Smooth muscle cell (in vitro differentiated cells): ENCODE results near the gene PHOX2B. TPM values are rescaled to one million over a fixed set of nuclear protein-coding genes. Genes with fewer than 3 reads are reported as not detected.

Source experiments
- DNase-seq: peaks from one replicate; lab custom pipeline; 2025; ENCODE audit not compliant: unreplicated experiment; lab: John Stamatoyannopoulos, UW
- H2AFZ ChIP-seq: fragments of 200-600 bp; sonication (generic); 2 replicates; pipeline ENCODE4 v1.6.0; 2016; ENCODE audit warnings: antibody characterized with exemption, low read depth, mild to moderate bottlenecking
- H3F3A ChIP-seq: fragments of 200-600 bp; sonication (generic); 2 replicates; pipeline ENCODE4 v1.6.0; 2017; ENCODE audit warnings: antibody characterized with exemption, low read depth
- H3K27ac ChIP-seq: fragments of 200-600 bp; sonication (generic); 2 replicates; pipeline ENCODE4 v1.5.1; 2016; ENCODE audit warnings: low read depth, mild to moderate bottlenecking
- H3K27me3 ChIP-seq: fragments of 200-600 bp; sonication (generic); 2 replicates; pipeline ENCODE4 v1.6.1; 2016; ENCODE audit warnings: low read depth, mild to moderate bottlenecking
- H3K36me3 ChIP-seq: fragments of 200-600 bp; sonication (generic); 2 replicates; pipeline ENCODE4 v1.5.1; 2016; ENCODE audit warnings: low read depth
- H3K4me1 ChIP-seq: fragments of 200-600 bp; sonication (generic); 2 replicates; pipeline ENCODE4 v1.5.1; 2016; ENCODE audit warnings: low read depth
- H3K4me2 ChIP-seq: fragments of 200-600 bp; sonication (generic); 2 replicates; pipeline ENCODE4 v1.6.0; 2016; ENCODE audit warnings: mild to moderate bottlenecking
- H3K4me3 ChIP-seq: fragments of 200-600 bp; sonication (generic); 2 replicates; pipeline ENCODE4 v1.5.1; 2016; ENCODE audit warnings: mild to moderate bottlenecking
- H3K79me2 ChIP-seq: fragments of 200-600 bp; sonication (generic); 2 replicates; pipeline ENCODE4 v1.6.0; 2016; ENCODE audit warnings: low read depth, mild to moderate bottlenecking
- H3K9ac ChIP-seq: fragments of 200-600 bp; sonication (generic); 2 replicates; pipeline ENCODE4 v1.6.0; 2016; ENCODE audit warnings: low read depth
- H3K9me3 ChIP-seq: fragments of 200-600 bp; sonication (generic); replicated peaks from 2 replicates; pipeline ENCODE4 v1.5.1; 2016; ENCODE audit warnings: low read depth
- H4K20me1 ChIP-seq: fragments of 200-600 bp; sonication (generic); 2 replicates; pipeline ENCODE4 v1.6.0; 2016; ENCODE audit warnings: low read depth
- WGBS: methylation state at CpG from one replicate; pipeline ENCODE4 v1.1.7; 2016; ENCODE audit warnings: low lambda C conversion rate; 5-methylcytosine and 5-hydroxymethylcytosine counted together
- polyA plus RNA-seq: library from polyadenylated mRNA; unstranded; fragments of >200 nt; fragmentation: Nextera tagmentation; extraction: Ambion mirVana; gene quantifications from 2 replicates; pipeline ENCODE4 v1.2.1, GENCODE V29; 2016
- total RNA-seq: library from RNA; depleted of rRNA; stranded (reverse); fragments of >200 nt; gene quantifications from 2 replicates; pipeline ENCODE4 v1.2.3, GENCODE V29; 2014
- TF ChIP-seq, protein P1 (sequence below): fragments of 200-600 bp; sonication (generic); IDR thresholded peaks from 2 replicates; pipeline ENCODE4 v1.5.1; 2017; ENCODE audit warnings: borderline replicate concordance, mild to moderate bottlenecking, antibody characterized with exemption; ENCODE audit not compliant: insufficient read depth, poor library complexity, severe bottlenecking

The PHOX2B gene
- total and polyA plus RNA-seq, 2 experiments from 2014 or later = 3.1 TPM; not detected in 1

DNA sequence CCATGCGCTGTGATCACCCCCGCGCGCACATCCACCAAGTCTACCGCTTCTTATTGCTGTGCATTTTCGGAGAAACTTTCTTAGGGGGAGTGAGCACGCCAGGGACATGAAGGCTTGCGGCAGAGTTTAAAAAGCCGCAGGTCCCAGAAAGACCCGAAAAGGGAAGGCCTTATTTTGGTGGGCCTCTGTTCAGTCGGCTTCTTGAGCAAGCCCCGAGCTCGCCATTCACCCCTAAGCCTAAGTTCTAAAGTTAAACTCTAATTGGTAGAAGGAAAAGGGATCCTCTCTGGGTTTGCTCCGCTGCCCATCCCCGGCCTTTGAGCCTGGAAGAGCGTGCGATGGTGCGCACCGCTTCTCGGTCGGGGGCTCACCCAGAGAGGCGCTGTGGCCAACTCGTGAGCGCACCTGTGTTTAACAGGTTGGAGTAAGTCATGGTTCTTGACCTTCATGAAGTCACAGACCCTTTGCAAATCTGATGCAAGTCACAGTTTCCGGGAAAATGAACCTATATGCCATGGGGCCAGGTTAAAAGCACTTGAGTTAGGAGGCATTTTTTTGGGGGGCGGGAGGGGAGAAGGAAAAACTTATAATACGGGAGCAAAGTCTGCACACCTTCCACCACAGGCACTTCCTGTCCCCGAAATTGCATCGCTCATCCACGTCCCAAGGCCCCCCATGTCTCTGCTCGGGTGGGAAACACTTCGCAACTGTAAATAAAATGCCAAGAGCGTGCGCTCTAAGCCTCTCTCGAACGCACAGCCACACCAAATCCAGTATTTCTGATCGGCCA, 1.9 kb downstream of the PHOX2B start:
- no peaks in the 10 kb centered on the region for H3F3A ChIP-seq
- H3K79me2 ChIP-seq = no peaks in the 10 kb centered on the region
- TF ChIP-seq, protein P1, sequence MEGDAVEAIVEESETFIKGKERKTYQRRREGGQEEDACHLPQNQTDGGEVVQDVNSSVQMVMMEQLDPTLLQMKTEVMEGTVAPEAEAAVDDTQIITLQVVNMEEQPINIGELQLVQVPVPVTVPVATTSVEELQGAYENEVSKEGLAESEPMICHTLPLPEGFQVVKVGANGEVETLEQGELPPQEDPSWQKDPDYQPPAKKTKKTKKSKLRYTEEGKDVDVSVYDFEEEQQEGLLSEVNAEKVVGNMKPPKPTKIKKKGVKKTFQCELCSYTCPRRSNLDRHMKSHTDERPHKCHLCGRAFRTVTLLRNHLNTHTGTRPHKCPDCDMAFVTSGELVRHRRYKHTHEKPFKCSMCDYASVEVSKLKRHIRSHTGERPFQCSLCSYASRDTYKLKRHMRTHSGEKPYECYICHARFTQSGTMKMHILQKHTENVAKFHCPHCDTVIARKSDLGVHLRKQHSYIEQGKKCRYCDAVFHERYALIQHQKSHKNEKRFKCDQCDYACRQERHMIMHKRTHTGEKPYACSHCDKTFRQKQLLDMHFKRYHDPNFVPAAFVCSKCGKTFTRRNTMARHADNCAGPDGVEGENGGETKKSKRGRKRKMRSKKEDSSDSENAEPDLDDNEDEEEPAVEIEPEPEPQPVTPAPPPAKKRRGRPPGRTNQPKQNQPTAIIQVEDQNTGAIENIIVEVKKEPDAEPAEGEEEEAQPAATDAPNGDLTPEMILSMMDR = no peak
- H3K9me3 ChIP-seq = no peaks in the 10 kb centered on the region
- no peak for DNase-seq
- no peaks in the 10 kb centered on the region for H4K20me1 ChIP-seq
- H3K4me2 ChIP-seq = no peak overlapping the region
- H3K4me3 ChIP-seq = peak overlapping the region; percentile 16
- H2AFZ ChIP-seq = no peak overlapping the region
- 6% methylated on average over 37 of the region's 37 CpGs for WGBS
- H3K27me3 ChIP-seq = peaks cover 100% of the 10 kb centered on the region
- H3K4me1 ChIP-seq = peaks cover 21% of the 10 kb centered on the region
- H3K27ac ChIP-seq = no peak overlapping the region
- H3K36me3 ChIP-seq = no peaks in the 10 kb centered on the region
- H3K9ac ChIP-seq = no peak overlapping the region

- Histone ChIP-seq H3K36me3 (no peaks in the 10 kb centered on the region), H3K27ac (no peak overlapping the region), H3K27me3 (peaks cover 100% of the 10 kb centered on the region), H3K9ac (no peak overlapping the region), H3F3A (no peaks in the 10 kb centered on the region), H3K4me1 (peaks cover 15% of the 10 kb centered on the region), H2AFZ (no peak overlapping the region), H3K4me3 (peak overlapping the region; percentile 16), H3K9me3 (no peaks in the 10 kb centered on the region), H4K20me1 (no peaks in the 10 kb centered on the region), H3K79me2 (no peaks in the 10 kb centered on the region), H3K4me2 (no peak overlapping the region)
- TF ChIP-seq, protein P1 = no peak
- no peak for DNase-seq
- 5% methylated on average over 17 of the region's 36 CpGs for WGBS
Measured at GRCh38 chr4:41746025-41746439, 2.5 kb downstream of the PHOX2B start.

- peaks cover 11% of the 10 kb centered on the region for H3K4me1 ChIP-seq
- no peaks in the 10 kb centered on the region for H3K36me3 ChIP-seq
- H3K27me3 ChIP-seq = peaks cover 100% of the 10 kb centered on the region
- no peak overlapping the region for H2AFZ ChIP-seq
- TF ChIP-seq, protein P1 = no peak
- no peak overlapping the region for H3K4me2 ChIP-seq
- H3K79me2 ChIP-seq = no peaks in the 10 kb centered on the region
- H3F3A ChIP-seq = no peaks in the 10 kb centered on the region
- no peaks in the 10 kb centered on the region for H3K9me3 ChIP-seq
- no peak overlapping the region for H3K27ac ChIP-seq
- H3K9ac ChIP-seq = no peak overlapping the region
- no peak overlapping the region for H3K4me3 ChIP-seq
- no peak for DNase-seq
- 5% methylated on average over 39 of the region's 54 CpGs for WGBS
- no peaks in the 10 kb centered on the region for H4K20me1 ChIP-seq
Measured at GRCh38 chr4:41745292-41746024, 3.1 kb downstream of the PHOX2B start.
